HepG2 (cell line): ENCODE results near the gene CPEB3. TPM values are rescaled to one million over a fixed set of nuclear protein-coding genes. Genes with fewer than 3 reads are reported as not detected.

ENCODE experiments used
- ARNT2 ChIP-seq: sonication (generic); formaldehyde crosslinking; IDR thresholded peaks from 2 replicates; pipeline ENCODE4 v1.8.0; 2022; ENCODE audit warnings: mild to moderate bottlenecking, low read depth, missing genetic modification reagents, moderate library complexity
- CCDC6 ChIP-seq: sonication (generic); formaldehyde crosslinking; IDR thresholded peaks from 2 replicates; pipeline ENCODE4 v1.8.1; 2022; ENCODE audit warnings: mild to moderate bottlenecking, missing genetic modification reagents, moderate library complexity
- CREM ChIP-seq, 2 experiments: sonication (generic) in 1 of 2; formaldehyde crosslinking in 1 of 2; IDR thresholded peaks; 2 replicates each; pipeline versions ENCODE4 v1.4.0 to v1.6.1; 2016 to 2020; ENCODE audit warnings: antibody characterized with exemption in 1 of 2, mild to moderate bottlenecking in 1 of 2, missing genetic modification reagents in 1 of 2
- CSRNP2 ChIP-seq: sonication (generic); formaldehyde crosslinking; conservative IDR thresholded peaks from 2 replicates; pipeline ENCODE4 v1.8.0; 2022; ENCODE audit warnings: low read depth, missing genetic modification reagents
- DRAP1 ChIP-seq: IDR thresholded peaks from 2 replicates; pipeline ENCODE4 v1.6.1; 2016; ENCODE audit warnings: missing genetic modification reagents, missing compliant biosample characterization
- E2F1 ChIP-seq: sonication (generic); formaldehyde crosslinking; IDR thresholded peaks from 2 replicates; pipeline ENCODE4 v1.5.0; 2020; ENCODE audit warnings: missing genetic modification reagents
- GABPB1 ChIP-seq: IDR thresholded peaks from 2 replicates; pipeline ENCODE4 v1.6.1; 2016; ENCODE audit warnings: mild to moderate bottlenecking, missing genetic modification reagents, moderate library complexity, missing compliant biosample characterization
- HMGXB3 ChIP-seq: sonication (generic); formaldehyde crosslinking; IDR thresholded peaks from 2 replicates; pipeline ENCODE4 v1.4.0; 2020; ENCODE audit warnings: missing genetic modification reagents, borderline replicate concordance
- HNRNPK ChIP-seq: fragments of 200-400 bp; formaldehyde crosslinking; IDR thresholded peaks from 2 replicates; pipeline ENCODE4 v1.6.1; 2018; ENCODE audit warnings: low read length, low read depth, moderate library complexity, mild to moderate bottlenecking; ENCODE audit not compliant: poor library complexity, severe bottlenecking
- NFKBIZ ChIP-seq: IDR thresholded peaks from 2 replicates; pipeline ENCODE4 v1.6.1; 2018; ENCODE audit warnings: missing genetic modification reagents, missing compliant biosample characterization
- POLR2AphosphoS2 ChIP-seq: IDR thresholded peaks from 2 replicates; pipeline ENCODE4 v1.6.1; 2011; ENCODE audit warnings: low read depth, low read length, improper control_type of control experiment
- REL ChIP-seq: sonication (generic); formaldehyde crosslinking; conservative IDR thresholded peaks from 2 replicates; pipeline ENCODE4 v1.8.0; 2022; ENCODE audit warnings: mild to moderate bottlenecking, missing genetic modification reagents, moderate library complexity
- SOX13 ChIP-seq, 3 experiments: fragments of 450-650 bp in 1 of 3; sonication (generic) in 1 of 3; formaldehyde crosslinking in 1 of 3; IDR thresholded peaks in 2 of 3; conservative IDR thresholded peaks in 1 of 3; 2 replicates each; pipeline versions ENCODE4 v1.5.0 to v1.6.1; 2016 to 2020; ENCODE audit warnings: antibody characterized with exemption in 1 of 3, mild to moderate bottlenecking in 1 of 3, missing compliant biosample characterization in 1 of 3, missing genetic modification reagents in 1 of 3, moderate library complexity in 1 of 3
- SRY ChIP-seq: sonication (generic); formaldehyde crosslinking; IDR thresholded peaks from 2 replicates; pipeline ENCODE4 v1.8.0; 2022; ENCODE audit warnings: mild to moderate bottlenecking, missing genetic modification reagents
- TBP ChIP-seq: sonication (generic); formaldehyde crosslinking; IDR thresholded peaks from 2 replicates; pipeline ENCODE4 v1.5.0; 2020; ENCODE audit warnings: missing genetic modification reagents
- ZNF274 ChIP-seq: sonication (generic); formaldehyde crosslinking; IDR thresholded peaks from 2 replicates; pipeline ENCODE4 v1.5.1; 2020; ENCODE audit warnings: mild to moderate bottlenecking, missing genetic modification reagents
- ZNF564 ChIP-seq: sonication (generic); formaldehyde crosslinking; IDR thresholded peaks from 2 replicates; pipeline ENCODE4 v1.8.1; 2023; ENCODE audit warnings: mild to moderate bottlenecking, missing genetic modification reagents
- ZNF570 ChIP-seq: sonication (generic); formaldehyde crosslinking; IDR thresholded peaks from 2 replicates; pipeline ENCODE4 v1.4.0; 2020; ENCODE audit warnings: mild to moderate bottlenecking, missing genetic modification reagents, borderline replicate concordance
- ZNF598 ChIP-seq: sonication (generic); formaldehyde crosslinking; IDR thresholded peaks from 2 replicates; pipeline ENCODE4 v1.5.1; 2020; ENCODE audit warnings: mild to moderate bottlenecking, missing genetic modification reagents, borderline replicate concordance
- ZNF703 ChIP-seq: sonication (generic); formaldehyde crosslinking; IDR thresholded peaks from 2 replicates; pipeline ENCODE4 v1.5.1; 2020; ENCODE audit warnings: missing genetic modification reagents, mild to moderate bottlenecking, moderate library complexity, borderline replicate concordance
- ZNF878 ChIP-seq: sonication (generic); formaldehyde crosslinking; IDR thresholded peaks from 2 replicates; pipeline ENCODE4 v1.8.1; 2023; ENCODE audit warnings: mild to moderate bottlenecking, missing genetic modification reagents, moderate library complexity
- polyA plus RNA-seq, 8 experiments: library from polyadenylated mRNA; depleted of rRNA in 3 of 8; stranded (reverse) in 7 of 8; unstranded in 1 of 8; fragments of >200 nt; fragmentation: Illumina TruSeq in 4 of 8; extraction: Trizol in 4 of 8; gene quantifications; 2 replicates each; pipeline versions ENCODE4 v1.2.1 to v1.2.3, GENCODE V29; 2011 to 2016; ENCODE audit warnings: low read depth in 4 of 8, missing spikeins in 1 of 8, mixed read lengths in 1 of 8; ENCODE audit not compliant: insufficient read depth in 1 of 8
- total RNA-seq, 5 experiments: library from RNA; depleted of rRNA; stranded (reverse); fragments of >200 nt; fragmentation: Illumina TruSeq; extraction: Trizol; gene quantifications; 2 replicates each; pipeline ENCODE4 v1.2.3, GENCODE V29; 2016; ENCODE audit warnings: low read depth in 1 of 5

CPEB3 gene
- total and polyA plus RNA-seq, 2 of the 13 experiments (the other 11 are each of a cell fraction or from before 2014, with no cell fraction given): 0.66 to 0.70 TPM

- TF ChIP-seq CREM (IDR thresholded peaks at IDR 0.05): no peak
- TF ChIP-seq CREM (CRISPR knock-in tag; IDR thresholded peaks at IDR 0.05): no peak
- TF ChIP-seq ZNF703: no peak
- TF ChIP-seq SRY: peak; percentile 50; the same call in 1 of the 2 replicates
- no peak for TF ChIP-seq ZNF274 (CRISPR knock-in tag)
- peak; percentile 60; the same call in 1 of the 2 replicates for TF ChIP-seq REL (CRISPR knock-in tag)
- TF ChIP-seq TBP (CRISPR knock-in tag): no peak
- TF ChIP-seq ZNF598 (CRISPR knock-in tag): no peak
- TF ChIP-seq ZNF878 (CRISPR knock-in tag): no peak
- no peak for TF ChIP-seq POLR2AphosphoS2
- TF ChIP-seq HMGXB3: no peak
- TF ChIP-seq HNRNPK: no peak
- no peak; the same call in 1 of the 2 replicates for TF ChIP-seq GABPB1 (CRISPR knock-in tag)
- no peak for TF ChIP-seq DRAP1 (CRISPR knock-in tag)
- TF ChIP-seq ZNF564 (CRISPR knock-in tag): no peak; the same call in 1 of the 2 replicates
- TF ChIP-seq SOX13 (IDR thresholded peaks at IDR 0.05): no peak
- no peak for TF ChIP-seq SOX13 (CRISPR knock-in tag; conservative IDR thresholded peaks at IDR 0.05 in 1 of 2, IDR thresholded peaks at IDR 0.05 in 1 of 2)
- no peak for TF ChIP-seq CSRNP2 (CRISPR knock-in tag)
- no peak for TF ChIP-seq NFKBIZ (CRISPR knock-in tag)
- no peak for TF ChIP-seq CCDC6 (CRISPR knock-in tag)
- no peak for TF ChIP-seq ARNT2 (CRISPR knock-in tag)
- TF ChIP-seq ZNF570: no peak
- no peak for TF ChIP-seq E2F1 (CRISPR knock-in tag)
Observed at GRCh38 chr10:92239600-92240288, 51.1 kb downstream of the CPEB3 start (continued).
